ENCODE data around the gene BPIFB6. TPM values are rescaled to one million over a fixed set of nuclear protein-coding genes. Genes with fewer than 3 reads are reported as not detected.

BPIFB6 gene
- total RNA-seq, 2 experiments from 2014 or later = not detected

DNA sequence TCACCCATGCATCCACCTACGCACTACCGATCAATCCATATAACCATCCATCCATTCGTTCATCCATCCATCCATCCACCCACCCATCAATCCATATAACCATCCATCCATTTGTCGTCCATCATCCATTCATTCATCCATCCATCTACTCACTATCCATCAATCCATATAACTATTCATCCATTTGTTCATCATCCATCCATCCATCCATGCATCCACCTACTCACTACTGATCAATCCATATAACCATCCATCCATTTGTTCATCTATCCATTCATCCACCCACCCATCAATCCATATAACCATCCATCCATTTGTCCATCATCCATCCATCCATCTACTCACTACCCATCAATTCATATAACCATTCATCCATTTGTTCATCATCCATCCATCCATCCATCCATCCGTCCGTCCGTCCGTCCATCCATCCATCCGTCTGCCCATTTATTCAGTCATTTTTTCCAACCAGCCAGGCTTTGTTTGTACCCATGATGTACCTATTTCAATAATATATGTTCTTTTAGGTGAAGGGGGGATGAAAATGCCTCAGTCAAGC lies 6.1 kb upstream of the BPIFB6 start:
- H3K36me3 Mint-ChIP-seq (ENCODE audit: low read depth) = no peaks in the 10 kb centered on the region
- DNase-seq (no peak), ATAC-seq (no peak)
- no peak overlapping the region for H3K4me3 Mint-ChIP-seq
- no peak for TF ChIP-seq CTCF (IDR thresholded peaks at IDR 0.05)
- POLR2A ChIA-PET = no interaction called here
- CTCF ChIA-PET = no interaction called here
- H3K9me3 Mint-ChIP-seq = no peaks in the 10 kb centered on the region
- intact Hi-C loops (cut with micrococcal nuclease) = no loop called here
- H3K27me3 Mint-ChIP-seq = no peaks in the 10 kb centered on the region
- H3K4me1 Mint-ChIP-seq (ENCODE audit: low read depth) = no peaks in the 10 kb centered on the region
- no peak overlapping the region for H3K27ac Mint-ChIP-seq

- no peaks in the 10 kb centered on the region for H3K27me3 Mint-ChIP-seq
- POLR2A ChIA-PET = no interaction called here
- no peak for TF ChIP-seq CTCF (IDR thresholded peaks at IDR 0.05)
- no peaks in the 10 kb centered on the region for H3K4me1 Mint-ChIP-seq (ENCODE audit: low read depth)
- H3K9me3 Mint-ChIP-seq = no peaks in the 10 kb centered on the region
- intact Hi-C loops (cut with micrococcal nuclease) = no loop called here
- ATAC-seq (no peak), DNase-seq (no peak)
- CTCF ChIA-PET = no interaction called here
- no peak overlapping the region for H3K4me3 Mint-ChIP-seq
- H3K36me3 Mint-ChIP-seq (ENCODE audit: low read depth) = no peaks in the 10 kb centered on the region
- H3K27ac Mint-ChIP-seq = no peak overlapping the region
Observed at GRCh38 chr20:33026072-33026778, 5.2 kb upstream of the BPIFB6 start.

DNA sequence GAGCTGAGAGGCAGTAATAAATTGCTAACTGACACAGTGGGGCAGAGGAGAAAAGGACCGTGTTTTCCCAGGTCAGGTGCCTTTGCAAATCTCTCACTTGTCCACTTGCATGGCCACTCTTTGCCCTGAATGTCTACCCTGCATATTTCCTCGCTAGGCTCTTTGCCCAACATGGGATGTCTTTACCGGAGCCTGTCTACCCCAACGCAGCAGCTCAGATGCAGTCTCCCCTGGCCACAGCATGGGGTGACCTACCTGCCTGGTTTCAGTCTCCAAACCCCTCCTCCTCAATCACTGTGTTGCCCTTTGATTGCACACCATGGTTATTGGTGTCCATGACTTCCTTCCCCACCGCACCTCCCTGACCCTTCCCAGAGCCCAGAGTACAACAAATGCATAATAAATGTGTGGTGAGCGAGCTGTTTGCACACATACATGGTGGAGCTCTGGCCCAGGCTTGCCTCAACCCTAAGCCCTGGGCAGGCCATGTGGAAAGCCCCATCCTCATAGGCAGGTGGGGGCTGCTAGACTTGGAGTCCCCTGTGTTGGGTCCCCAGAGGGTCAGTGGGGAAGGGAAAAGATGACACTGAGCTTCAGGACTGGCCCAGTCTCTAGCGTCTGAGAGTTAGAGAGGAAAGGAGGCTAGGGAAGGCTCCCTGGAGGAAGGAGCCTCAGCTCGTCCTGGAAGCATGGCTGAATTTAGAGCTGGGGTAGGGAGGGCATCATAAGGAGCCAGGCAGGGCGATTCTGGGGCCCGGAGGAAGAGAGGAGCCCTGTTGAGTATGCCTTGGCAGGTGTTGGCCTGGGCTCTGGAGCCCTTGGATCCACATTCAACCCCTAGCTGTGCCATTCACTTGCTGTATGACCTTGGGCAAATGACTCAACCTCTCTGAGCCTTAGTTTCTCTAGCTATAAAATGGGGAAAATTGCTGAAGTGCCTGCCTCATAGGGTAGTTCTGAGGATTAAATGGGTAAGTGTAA lies 4.4 kb upstream of the BPIFB6 start:
- ATAC-seq (no peak), DNase-seq (no peak)
- ChIA-PET POLR2A (no interaction called here), CTCF (no interaction called here)
- Mint-ChIP-seq H3K27me3 (no peaks in the 10 kb centered on the region), H3K4me1 (ENCODE audit: low read depth) (no peaks in the 10 kb centered on the region), H3K36me3 (ENCODE audit: low read depth) (no peaks in the 10 kb centered on the region), H3K9me3 (no peaks in the 10 kb centered on the region), H3K27ac (no peak overlapping the region), H3K4me3 (no peak overlapping the region)
- intact Hi-C loops (cut with micrococcal nuclease) = no loop called here
- TF ChIP-seq CTCF (IDR thresholded peaks at IDR 0.05) = no peak

GRCh38 chr20:33027769-33028751 lies 3.4 kb upstream of the BPIFB6 start:
- CTCF ChIA-PET = no interaction called here
- DNase-seq (no peak), ATAC-seq (no peak)
- Mint-ChIP-seq H3K4me3 (no peak overlapping the region), H3K27ac (no peak overlapping the region), H3K36me3 (ENCODE audit: low read depth) (no peaks in the 10 kb centered on the region), H3K9me3 (peaks cover under 1% of the 10 kb centered on the region), H3K27me3 (no peaks in the 10 kb centered on the region), H3K4me1 (ENCODE audit: low read depth) (no peaks in the 10 kb centered on the region)
- intact Hi-C loops (cut with micrococcal nuclease) = no loop called here
- no peak for TF ChIP-seq CTCF (IDR thresholded peaks at IDR 0.05)
- POLR2A ChIA-PET = no interaction called here
